Chondrocyte (in vitro differentiated cells): ENCODE results near the gene TAF15. TPM values are rescaled to one million over a fixed set of nuclear protein-coding genes. Genes with fewer than 3 reads are reported as not detected.

ENCODE experiments used
- DNase-seq: peaks from one replicate; pipeline ENCODE4 v3.0.0; 2021; ENCODE audit warnings: mixed read lengths, low spot score
- H3K27ac Mint-ChIP-seq: one replicate; pipeline ENCODE4 v1.8.0; 2021; ENCODE audit warnings: mild to moderate bottlenecking, moderate library complexity, mixed read lengths; ENCODE audit not compliant: unreplicated experiment
- H3K27me3 Mint-ChIP-seq: 2 replicates; pipeline ENCODE4 v1.8.0; 2021; ENCODE audit warnings: low read depth, mixed read lengths
- H3K36me3 Mint-ChIP-seq: 2 replicates; pipeline ENCODE4 v1.8.0; 2021; ENCODE audit warnings: low read depth, mixed read lengths
- H3K4me1 Mint-ChIP-seq: 2 replicates; pipeline ENCODE4 v1.8.0; 2021; ENCODE audit warnings: low read depth, mild to moderate bottlenecking, mixed read lengths
- H3K4me3 Mint-ChIP-seq: one replicate; pipeline ENCODE4 v1.8.0; 2021; ENCODE audit warnings: mild to moderate bottlenecking, moderate library complexity, mixed read lengths; ENCODE audit not compliant: unreplicated experiment
- H3K9me3 Mint-ChIP-seq: 2 replicates; pipeline ENCODE4 v1.8.0; 2021; ENCODE audit warnings: low read depth, mixed read lengths
- total RNA-seq: library from RNA; stranded (reverse); gene quantifications from 3 replicates; pipeline ENCODE4 v1.2.1, GENCODE V29; 2021
- TF ChIP-seq, protein P1 (sequence below): fragments of 200-600 bp; sonication (generic); IDR thresholded peaks from 2 replicates; pipeline ENCODE4 v1.5.0; 2021; ENCODE audit warnings: antibody characterized with exemption, mild to moderate bottlenecking, moderate library complexity

The TAF15 gene
- total RNA-seq, 1 donor from 2014 or later = 135 TPM

DNA sequence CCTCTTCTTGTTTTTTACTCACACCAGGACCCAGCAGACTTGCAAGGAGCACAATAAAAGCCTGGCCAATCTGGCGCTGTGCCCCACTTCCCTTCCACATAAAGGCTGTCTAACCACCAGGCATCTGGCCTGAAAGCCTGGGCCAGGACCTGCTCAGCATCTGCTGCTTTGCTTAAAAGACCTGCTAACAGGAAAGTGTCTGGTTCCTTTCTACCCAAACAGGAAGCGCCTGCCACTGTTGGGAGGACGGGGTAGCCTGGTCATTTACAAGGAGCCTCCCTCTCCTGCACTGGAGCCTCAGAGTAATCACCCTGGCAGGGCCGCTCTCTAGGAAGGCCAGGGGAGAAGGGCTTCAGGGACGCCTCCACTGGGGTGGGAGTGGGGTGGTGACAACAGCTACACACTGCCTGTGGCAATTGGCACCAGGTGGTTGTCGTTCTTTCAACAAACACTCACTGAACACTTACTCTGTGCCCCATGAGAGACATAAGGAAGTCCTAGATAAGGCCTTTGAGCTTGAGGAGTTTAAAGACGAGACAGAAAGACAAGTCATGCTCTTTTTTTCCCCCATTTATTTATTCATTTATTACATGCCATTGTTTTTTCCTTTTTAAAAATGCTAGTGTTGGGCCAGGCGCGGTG, 7.6 kb upstream of the TAF15 start:
- no peak for DNase-seq
- H3K27me3 Mint-ChIP-seq = no peaks in the 10 kb centered on the region
- TF ChIP-seq, protein P1, sequence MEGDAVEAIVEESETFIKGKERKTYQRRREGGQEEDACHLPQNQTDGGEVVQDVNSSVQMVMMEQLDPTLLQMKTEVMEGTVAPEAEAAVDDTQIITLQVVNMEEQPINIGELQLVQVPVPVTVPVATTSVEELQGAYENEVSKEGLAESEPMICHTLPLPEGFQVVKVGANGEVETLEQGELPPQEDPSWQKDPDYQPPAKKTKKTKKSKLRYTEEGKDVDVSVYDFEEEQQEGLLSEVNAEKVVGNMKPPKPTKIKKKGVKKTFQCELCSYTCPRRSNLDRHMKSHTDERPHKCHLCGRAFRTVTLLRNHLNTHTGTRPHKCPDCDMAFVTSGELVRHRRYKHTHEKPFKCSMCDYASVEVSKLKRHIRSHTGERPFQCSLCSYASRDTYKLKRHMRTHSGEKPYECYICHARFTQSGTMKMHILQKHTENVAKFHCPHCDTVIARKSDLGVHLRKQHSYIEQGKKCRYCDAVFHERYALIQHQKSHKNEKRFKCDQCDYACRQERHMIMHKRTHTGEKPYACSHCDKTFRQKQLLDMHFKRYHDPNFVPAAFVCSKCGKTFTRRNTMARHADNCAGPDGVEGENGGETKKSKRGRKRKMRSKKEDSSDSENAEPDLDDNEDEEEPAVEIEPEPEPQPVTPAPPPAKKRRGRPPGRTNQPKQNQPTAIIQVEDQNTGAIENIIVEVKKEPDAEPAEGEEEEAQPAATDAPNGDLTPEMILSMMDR = no peak
- H3K4me3 Mint-ChIP-seq = no peak overlapping the region
- no peaks in the 10 kb centered on the region for H3K9me3 Mint-ChIP-seq
- peaks cover 49% of the 10 kb centered on the region for H3K4me1 Mint-ChIP-seq
- H3K36me3 Mint-ChIP-seq = no peaks in the 10 kb centered on the region
- peak overlapping the region; percentile 66 for H3K27ac Mint-ChIP-seq

DNA sequence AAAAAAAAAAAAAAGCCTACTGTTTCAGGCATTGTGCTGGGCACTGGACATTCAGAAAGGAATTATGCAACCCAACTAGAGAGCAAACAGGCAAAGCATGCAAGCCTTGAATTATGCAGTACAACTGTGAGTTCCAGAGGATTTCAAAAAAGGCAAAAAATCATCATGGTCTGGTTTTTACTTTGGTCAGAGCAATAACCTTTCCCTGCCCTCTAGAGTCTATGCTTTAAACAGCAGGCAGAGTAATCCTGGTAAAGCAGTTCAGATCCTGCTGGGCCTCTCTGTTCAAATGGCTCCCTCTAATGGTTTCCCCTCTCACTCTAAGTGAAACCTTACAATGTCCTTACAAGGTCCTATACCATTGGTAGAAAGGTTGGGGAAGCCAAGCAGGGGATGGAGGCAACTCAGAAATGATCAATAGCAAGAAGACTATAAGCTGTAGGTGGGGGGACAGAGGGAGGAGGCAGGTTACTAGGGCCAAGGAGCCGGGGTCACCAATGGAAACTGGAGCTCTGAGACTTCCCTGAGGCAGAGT, 4.6 kb upstream of the TAF15 start:
- peak overlapping the region; percentile 53 for H3K27ac Mint-ChIP-seq
- H3K9me3 Mint-ChIP-seq = no peaks in the 10 kb centered on the region
- peaks cover 51% of the 10 kb centered on the region for H3K4me1 Mint-ChIP-seq
- H3K4me3 Mint-ChIP-seq = no peak overlapping the region
- H3K27me3 Mint-ChIP-seq = no peaks in the 10 kb centered on the region
- TF ChIP-seq, protein P1 = peak; percentile 93
- no peak for DNase-seq
- no peaks in the 10 kb centered on the region for H3K36me3 Mint-ChIP-seq

DNA sequence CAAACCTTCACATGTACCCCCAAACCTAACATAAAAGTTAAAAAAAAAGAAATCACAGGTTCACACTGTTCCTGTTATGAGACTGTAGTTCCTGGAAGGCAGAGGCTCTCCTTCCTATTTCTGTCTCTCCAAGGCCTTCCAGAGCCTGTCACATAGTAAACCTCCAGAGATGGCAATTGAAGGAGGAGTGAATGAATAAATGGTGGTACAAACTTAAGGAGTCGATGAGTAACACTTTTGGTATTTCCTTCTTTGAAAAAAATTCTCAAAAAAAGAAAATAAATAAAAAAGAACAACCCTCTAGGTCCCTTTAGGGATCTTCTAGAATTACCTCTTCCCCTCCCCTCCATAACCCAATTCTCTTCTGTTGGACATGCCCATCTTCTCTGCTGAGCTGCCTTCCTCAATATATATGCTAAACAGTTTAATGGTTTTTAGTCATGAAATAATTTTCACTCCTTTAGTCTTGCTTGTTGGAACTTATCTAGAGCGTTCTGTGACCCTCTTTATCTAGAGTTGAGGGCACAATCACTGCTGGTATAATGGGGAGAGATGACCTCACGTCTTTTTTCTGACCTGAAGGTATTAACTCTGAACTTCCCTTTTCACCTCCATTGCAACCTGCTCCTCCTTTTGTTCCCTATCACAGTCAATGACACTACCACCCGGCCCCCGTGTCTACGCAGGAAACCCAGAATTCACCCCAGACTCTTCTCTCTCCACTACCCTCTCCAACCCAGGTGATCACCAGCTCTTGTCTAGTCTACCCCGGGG, 1.7 kb upstream of the TAF15 start:
- TF ChIP-seq, protein P1 = no peak
- no peaks in the 10 kb centered on the region for H3K27me3 Mint-ChIP-seq
- no peaks in the 10 kb centered on the region for H3K9me3 Mint-ChIP-seq
- peaks cover 55% of the 10 kb centered on the region for H3K4me1 Mint-ChIP-seq
- DNase-seq = no peak
- H3K4me3 Mint-ChIP-seq = peak overlapping the region; percentile 16
- H3K27ac Mint-ChIP-seq = peak overlapping the region; percentile 96
- H3K36me3 Mint-ChIP-seq = no peaks in the 10 kb centered on the region

DNA sequence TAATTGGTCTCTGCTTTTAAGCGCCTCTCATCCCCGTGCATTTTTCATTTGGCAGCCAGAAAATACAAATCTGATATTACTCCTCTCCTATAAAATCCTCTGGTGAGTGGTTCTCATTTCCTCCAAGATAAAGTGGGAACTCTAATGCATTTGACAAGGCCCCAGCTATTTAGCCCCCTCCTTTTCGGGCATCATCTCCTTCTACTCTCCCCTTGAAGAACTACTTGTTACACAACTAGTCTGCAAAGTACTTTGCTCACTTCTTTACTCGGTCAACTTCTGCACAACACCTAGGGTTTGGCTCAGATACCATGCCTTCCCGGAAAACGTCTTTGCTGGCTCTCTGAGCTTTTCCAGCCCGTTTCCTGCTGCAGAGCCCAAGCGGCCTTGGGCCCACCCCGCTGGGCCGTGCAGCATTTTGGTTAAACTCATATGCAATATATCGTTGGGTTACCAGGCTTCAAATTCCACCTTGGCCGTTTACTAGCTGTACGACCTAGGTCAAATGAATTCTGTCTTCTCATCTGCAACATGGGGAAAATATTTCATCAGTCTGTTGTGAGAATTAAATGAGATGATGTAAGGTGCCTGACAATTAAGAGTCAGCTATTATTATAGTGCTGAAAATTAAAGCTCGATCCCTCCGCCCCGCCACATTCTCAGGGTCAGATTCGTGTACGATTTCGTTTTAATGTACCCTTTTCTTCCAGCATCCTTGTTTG, 883 bp upstream of the TAF15 start:
- peaks cover 59% of the 10 kb centered on the region for H3K4me1 Mint-ChIP-seq

More for the DNA sequence above, 883 bp upstream of the TAF15 start:
- Mint-ChIP-seq H3K4me3 (peak overlapping the region; percentile 73), H3K27ac (peak overlapping the region; percentile 96), H3K27me3 (no peaks in the 10 kb centered on the region), H3K9me3 (no peaks in the 10 kb centered on the region), H3K36me3 (no peaks in the 10 kb centered on the region)
- TF ChIP-seq, protein P1 = no peak
- DNase-seq = no peak
